Measurements from ENCODE around the gene RIBC2. TPM values are rescaled to one million over a fixed set of nuclear protein-coding genes. Genes with fewer than 3 reads are reported as not detected.

Gene RIBC2
- total RNA-seq, 2 experiments from 2014 or later = 0.78 TPM; not detected in 1

GRCh38 chr22:45455621-45456020 lies 42.1 kb downstream of the RIBC2 start:
- ChIA-PET POLR2A (no interaction called here), CTCF (ENCODE audit: unreplicated experiment) (no interaction called here)
- TF ChIP-seq EZH2phosphoT487 (IDR thresholded peaks at IDR 0.05; ENCODE audit: borderline replicate concordance, low read depth, low read length) = no peak
- TF ChIP-seq CTCF (conservative IDR thresholded peaks at IDR 0.05; ENCODE audit: low read length) = no peak
- intact Hi-C loops (cut with micrococcal nuclease; ENCODE audit: unreplicated experiment) = no loop called here
- Histone ChIP-seq H3K4me3 (ENCODE audit: low read depth, low read length, poor library complexity, severe bottlenecking) (no peak overlapping the region), H3K4me1 (ENCODE audit: insufficient read depth, low read length, poor library complexity, severe bottlenecking) (no peaks in the 10 kb centered on the region), H3K9me3 (ENCODE audit: low read length) (no peaks in the 10 kb centered on the region), H3K9me2 (ENCODE audit: insufficient read depth, low read length) (no peaks in the 10 kb centered on the region), H3K27ac (ENCODE audit: low read depth, low read length, poor library complexity, severe bottlenecking) (no peak overlapping the region), H3K79me2 (ENCODE audit: insufficient read depth, low read depth, low read length) (no peaks in the 10 kb centered on the region), H2AFZ (ENCODE audit: low read length) (no peak overlapping the region), H3K4me2 (ENCODE audit: low read length) (no peak overlapping the region), H4K20me1 (ENCODE audit: insufficient read depth, low read length) (no peaks in the 10 kb centered on the region), H3K36me3 (ENCODE audit: insufficient read depth, low read length) (no peaks in the 10 kb centered on the region)
- DNase-seq (ENCODE audit: low spot score) = no peak
- no TSS peak for BruUV-seq (replicated peaks)

GRCh38 chr22:45456811-45457210 lies 43.3 kb downstream of the RIBC2 start:
- TF ChIP-seq CTCF (conservative IDR thresholded peaks at IDR 0.05; ENCODE audit: low read length) (no peak), EZH2phosphoT487 (IDR thresholded peaks at IDR 0.05; ENCODE audit: borderline replicate concordance, low read depth, low read length) (no peak)
- no peak overlapping the region for H3K4me3 ChIP-seq (ENCODE audit: low read depth, low read length, poor library complexity, severe bottlenecking)
- H3K36me3 ChIP-seq (ENCODE audit: insufficient read depth, low read length) = no peaks in the 10 kb centered on the region
- DNase-seq (ENCODE audit: low spot score) = no peak
- H3K79me2 ChIP-seq (ENCODE audit: insufficient read depth, low read depth, low read length) = no peaks in the 10 kb centered on the region
- no peak overlapping the region for H2AFZ ChIP-seq (ENCODE audit: low read length)
- H3K9me3 ChIP-seq (ENCODE audit: low read length) = no peaks in the 10 kb centered on the region
- intact Hi-C loops (cut with micrococcal nuclease; ENCODE audit: unreplicated experiment) = no loop called here
- no peaks in the 10 kb centered on the region for H3K9me2 ChIP-seq (ENCODE audit: insufficient read depth, low read length)
- H3K4me2 ChIP-seq (ENCODE audit: low read length) = no peak overlapping the region
- H4K20me1 ChIP-seq (ENCODE audit: insufficient read depth, low read length) = no peaks in the 10 kb centered on the region
- no peak overlapping the region for H3K27ac ChIP-seq (ENCODE audit: low read depth, low read length, poor library complexity, severe bottlenecking)
- no TSS peak for BruUV-seq (replicated peaks)
- ChIA-PET POLR2A (interaction anchor here (0.6 kb wide), 1 partner anchor 82 kb away, joined by 3 read pairs; no protein-coding TSS in a partner anchor), CTCF (ENCODE audit: unreplicated experiment) (no interaction called here)
- H3K4me1 ChIP-seq (ENCODE audit: insufficient read depth, low read length, poor library complexity, severe bottlenecking) = no peaks in the 10 kb centered on the region

GRCh38 chr22:45458532-45458931 lies 45.0 kb downstream of the RIBC2 start:
- Histone ChIP-seq H3K4me2 (ENCODE audit: low read length) (no peak overlapping the region), H2AFZ (ENCODE audit: low read length) (no peak overlapping the region), H3K79me2 (ENCODE audit: insufficient read depth, low read depth, low read length) (no peaks in the 10 kb centered on the region), H3K36me3 (ENCODE audit: insufficient read depth, low read length) (no peaks in the 10 kb centered on the region), H3K9me3 (ENCODE audit: low read length) (no peaks in the 10 kb centered on the region), H4K20me1 (ENCODE audit: insufficient read depth, low read length) (no peaks in the 10 kb centered on the region), H3K4me3 (ENCODE audit: low read depth, low read length, poor library complexity, severe bottlenecking) (no peak overlapping the region), H3K4me1 (ENCODE audit: insufficient read depth, low read length, poor library complexity, severe bottlenecking) (no peaks in the 10 kb centered on the region), H3K9me2 (ENCODE audit: insufficient read depth, low read length) (no peaks in the 10 kb centered on the region), H3K27ac (ENCODE audit: low read depth, low read length, poor library complexity, severe bottlenecking) (no peak overlapping the region)
- ChIA-PET POLR2A (no interaction called here), CTCF (ENCODE audit: unreplicated experiment) (no interaction called here)
- intact Hi-C loops (cut with micrococcal nuclease; ENCODE audit: unreplicated experiment) = no loop called here
- DNase-seq (ENCODE audit: low spot score) = no peak
- BruUV-seq (replicated peaks) = no TSS peak
- no peak for TF ChIP-seq EZH2phosphoT487 (IDR thresholded peaks at IDR 0.05; ENCODE audit: borderline replicate concordance, low read depth, low read length)
- no peak for TF ChIP-seq CTCF (conservative IDR thresholded peaks at IDR 0.05; ENCODE audit: low read length)
